NCI-H748 treated with DMSO at 0.1 percent for 48 hours (cell line): ENCODE data around the gene BFSP1.

Experiments used
- DNase-seq: peaks from one replicate; lab custom pipeline; 2025; lab: John Stamatoyannopoulos, UW

BFSP1 gene

GRCh38 chr20:17520583-17520982 is 10.6 kb downstream of the BFSP1 start:
- DNase-seq = no peak

DNA sequence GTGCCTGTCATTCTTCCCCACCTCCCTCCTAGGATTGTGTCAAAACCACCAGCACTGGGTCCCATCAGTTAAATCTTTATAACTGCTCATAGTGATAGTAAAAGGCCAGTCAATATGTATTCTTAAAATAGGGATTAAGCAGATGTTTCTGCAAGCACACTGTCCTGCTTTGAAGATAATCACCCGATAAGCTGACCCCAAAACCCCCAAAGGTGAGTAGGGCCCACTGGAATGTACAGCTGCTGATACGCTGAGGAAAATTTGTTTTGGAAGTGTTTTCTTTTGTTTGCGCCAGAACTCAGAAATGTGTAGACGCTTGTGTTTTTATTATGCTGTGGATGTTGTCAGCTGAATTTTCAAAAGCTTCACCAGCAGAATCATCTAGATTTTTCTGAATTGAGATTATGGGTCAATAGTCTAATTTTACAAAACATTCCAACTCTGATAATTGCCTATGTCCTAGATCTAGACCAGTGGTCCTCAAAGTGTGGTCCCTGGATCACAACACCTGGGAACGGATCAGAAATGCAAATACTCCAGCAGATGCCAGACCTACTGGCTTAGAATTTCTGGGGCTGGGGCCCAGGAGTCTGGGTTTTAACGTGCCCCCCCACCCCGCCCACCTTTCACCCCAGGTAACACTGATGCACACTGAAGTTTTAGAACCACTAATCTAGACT is 11.4 kb downstream of the BFSP1 start:
- no peak for DNase-seq

GRCh38 chr20:17518339-17519052 is 12.7 kb downstream of the BFSP1 start:
- no peak for DNase-seq

DNA sequence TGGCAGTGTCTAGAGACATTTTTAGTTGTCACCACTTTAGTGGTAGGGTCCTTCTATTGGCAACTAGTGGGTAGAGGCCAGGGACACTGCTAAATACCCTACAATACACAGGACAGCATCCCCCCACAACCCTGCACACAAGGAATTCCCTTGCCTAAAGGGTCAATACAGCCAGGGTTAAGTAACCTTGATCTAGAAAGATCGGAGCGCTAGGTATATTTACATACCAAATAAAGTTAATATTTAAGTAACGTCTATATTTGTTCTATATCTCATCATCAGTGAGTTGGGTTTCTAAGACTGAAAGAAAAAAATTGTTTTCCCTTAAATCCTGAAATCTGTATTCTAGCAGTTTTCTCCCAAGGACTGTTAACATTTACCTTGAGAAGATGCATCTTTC is 16.1 kb downstream of the BFSP1 start:
- DNase-seq = no peak

- DNase-seq = no peak
These were observed 17.2 kb downstream of the BFSP1 start for GRCh38 chr20:17513939-17514338.

- no peak for DNase-seq
These were observed 19.8 kb downstream of the BFSP1 start for GRCh38 chr20:17511401-17511800.

- no peak for DNase-seq
These were observed 20.6 kb downstream of the BFSP1 start for GRCh38 chr20:17510548-17510947.

DNA sequence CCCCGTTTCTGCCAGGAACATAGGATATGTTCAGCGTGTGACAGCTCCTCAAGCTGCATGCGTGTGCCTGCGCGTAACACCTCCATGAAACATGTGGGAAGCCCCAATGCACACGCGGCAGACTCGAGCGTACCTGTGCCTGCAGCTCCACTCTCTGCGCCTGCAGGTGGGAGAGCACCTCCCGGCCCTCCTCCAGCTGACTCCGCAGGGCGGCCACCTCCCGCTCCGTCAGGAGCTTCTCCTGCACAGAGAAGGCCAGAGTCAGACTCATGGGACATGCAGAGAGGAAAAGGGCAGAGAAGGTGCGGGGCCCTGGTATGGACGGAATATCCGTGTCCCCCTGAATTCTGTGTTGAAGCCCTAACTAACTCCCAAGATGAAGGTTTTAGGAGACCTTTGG is 22.4 kb downstream of the BFSP1 start:
- no peak for DNase-seq

- no peak for DNase-seq
These were observed 23.6 kb downstream of the BFSP1 start for GRCh38 chr20:17507531-17507930.

GRCh38 chr20:17507032-17507431 is 24.1 kb downstream of the BFSP1 start:
- DNase-seq = no peak

- DNase-seq = no peak
These were observed 25.3 kb downstream of the BFSP1 start for GRCh38 chr20:17505636-17506517.

DNA sequence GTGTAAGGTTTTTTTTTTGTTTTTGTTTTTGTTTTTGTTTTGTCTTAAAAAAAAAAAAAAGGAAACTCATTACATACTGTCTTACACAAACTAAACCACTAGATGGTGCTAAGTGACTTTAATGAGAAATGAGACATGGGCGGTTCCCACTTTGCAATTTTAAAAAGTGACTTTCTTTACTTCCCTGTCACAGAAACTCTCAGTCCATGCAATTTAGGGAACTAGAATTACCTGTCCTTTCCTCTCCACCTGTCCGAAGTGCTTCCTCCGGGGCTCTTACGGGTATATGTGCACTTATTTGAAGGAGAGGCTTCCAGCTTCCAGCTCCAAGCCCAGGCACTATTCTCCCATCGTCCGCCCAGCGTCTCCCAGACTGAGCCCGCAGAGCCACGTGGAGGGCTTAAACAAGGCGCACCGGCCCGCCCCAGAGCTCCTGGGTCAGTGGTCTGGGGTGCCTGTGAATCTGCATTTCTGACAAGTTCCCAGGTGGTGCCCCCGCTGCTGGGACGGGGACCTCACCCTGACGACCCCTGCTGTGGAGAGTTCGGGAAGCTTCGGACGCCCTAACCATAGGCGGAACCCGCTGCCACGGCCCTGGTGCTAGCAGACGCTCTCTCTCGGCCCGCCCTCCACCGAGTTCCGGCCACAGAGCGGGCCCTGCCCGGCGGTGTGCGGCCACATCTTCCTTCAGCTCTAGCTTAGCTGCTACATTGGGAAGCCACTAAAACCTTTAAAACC is 26.1 kb downstream of the BFSP1 start:
- peak; percentile 35 for DNase-seq

GRCh38 chr20:17504066-17504897 is 26.9 kb downstream of the BFSP1 start:
- no peak for DNase-seq

DNA sequence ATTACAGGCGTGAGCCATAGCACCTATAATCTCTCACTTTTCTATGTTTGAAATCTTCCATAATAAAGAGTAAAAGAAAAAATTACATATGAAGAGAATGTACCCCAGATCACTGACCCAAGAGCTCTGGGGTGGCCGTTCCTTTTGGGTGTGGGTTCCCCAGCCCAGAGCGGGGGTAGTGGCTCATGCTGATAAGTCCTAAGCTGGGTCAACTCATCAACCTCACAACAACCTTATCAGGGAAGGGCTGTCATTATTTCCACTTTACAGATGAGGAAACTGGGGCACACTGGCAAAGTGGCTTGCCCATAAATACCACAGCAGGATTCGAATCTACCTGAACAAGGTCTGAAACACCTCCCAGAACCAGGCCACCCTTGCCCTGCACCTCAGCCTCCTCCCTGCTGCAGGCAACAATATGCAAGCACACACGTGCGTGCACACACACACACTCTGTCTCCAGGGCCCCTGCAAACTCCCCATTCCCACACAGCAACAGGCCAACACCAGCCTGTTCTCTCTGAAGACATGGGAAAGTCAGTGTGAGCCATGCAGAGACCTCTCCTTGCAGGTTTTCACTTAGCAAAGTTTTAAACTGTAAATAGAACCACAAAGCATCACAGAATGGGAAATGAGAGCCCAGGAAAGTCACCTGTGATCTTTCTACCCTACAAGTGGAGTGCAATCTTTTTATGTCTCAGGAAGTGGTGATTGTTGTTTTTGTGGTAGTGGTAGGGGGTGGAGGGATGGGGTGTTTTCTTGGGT is 27.7 kb downstream of the BFSP1 start:
- DNase-seq = no peak

DNA sequence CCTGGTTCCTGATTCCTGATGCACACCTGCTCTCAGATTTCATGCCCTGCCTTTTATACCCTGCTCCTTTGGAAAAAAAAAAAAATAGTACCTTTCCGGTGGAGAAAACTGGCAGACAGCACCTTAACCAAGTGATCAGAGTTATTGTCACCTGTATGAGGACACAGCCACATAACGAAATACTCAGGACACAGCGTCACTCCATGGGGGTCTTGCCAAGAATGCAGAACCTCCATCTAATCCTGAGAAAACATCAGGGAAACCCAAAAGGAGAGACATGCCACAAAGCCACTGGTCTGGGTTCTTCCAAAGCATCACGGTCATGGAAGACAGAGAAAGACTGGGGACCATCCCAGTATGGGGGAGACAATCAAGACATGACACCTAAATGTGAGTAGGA is 29.1 kb downstream of the BFSP1 start:
- DNase-seq = no peak

GRCh38 chr20:17501701-17502100 is 29.5 kb downstream of the BFSP1 start:
- DNase-seq = no peak

DNA sequence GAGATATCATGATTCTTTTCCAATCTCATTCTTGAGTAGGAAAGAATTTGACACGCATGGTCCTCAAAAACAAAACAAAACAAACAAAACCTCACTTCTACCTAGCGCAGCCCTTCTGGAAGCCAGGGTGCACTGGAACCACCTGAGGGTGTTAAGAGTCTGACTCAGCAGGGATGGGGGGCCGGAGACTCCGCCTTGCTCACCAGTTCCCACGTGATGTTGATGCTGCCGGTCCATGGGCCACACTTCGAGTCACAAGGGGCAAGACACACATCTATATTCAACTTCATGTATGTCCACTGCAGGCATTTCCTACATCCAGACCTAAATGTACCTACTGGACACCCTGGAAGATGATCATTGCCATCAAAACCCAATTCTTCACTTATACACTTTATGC is 30.4 kb downstream of the BFSP1 start:
- DNase-seq = no peak

GRCh38 chr20:17500271-17500670 is 30.9 kb downstream of the BFSP1 start:
- DNase-seq = no peak

GRCh38 chr20:17499041-17499440 is 32.1 kb downstream of the BFSP1 start:
- no peak for DNase-seq

- DNase-seq = no peak
These were observed 32.5 kb downstream of the BFSP1 start for GRCh38 chr20:17498641-17499040.
